ENCODE measurements around the gene FTL. TPM values are rescaled to one million over a fixed set of nuclear protein-coding genes. Genes with fewer than 3 reads are reported as not detected.
"Not testable (repeated sequence)": the region's sequence is repeated elsewhere in the genome, so short reads cannot be mapped to it uniquely, and the experiment has no call there.

FTL gene
- total RNA-seq, 4 donors from 2014 or later = 472 to 2,968 (median 1,570) TPM

- Histone ChIP-seq H3K4me1 (no peaks in the 10 kb centered on the region), H3K27me3 (no peaks in the 10 kb centered on the region), H3K4me3 (no peak overlapping the region), H3K27ac (no peak overlapping the region), H3K36me3 (no peaks in the 10 kb centered on the region), H3K9me3 (no peaks in the 10 kb centered on the region)
- intact Hi-C loops (cut with DNase I; ENCODE audit: low total_unique reads) = no loop called here
- peak; percentile 37 to 69 for DNase-seq
- TF ChIP-seq CTCF (IDR thresholded peaks at IDR 0.05) (no peak), POLR2A (IDR thresholded peaks at IDR 0.05) (no peak)
Observed at GRCh38 chr19:48926909-48927308, 38.2 kb upstream of the FTL start.

DNA sequence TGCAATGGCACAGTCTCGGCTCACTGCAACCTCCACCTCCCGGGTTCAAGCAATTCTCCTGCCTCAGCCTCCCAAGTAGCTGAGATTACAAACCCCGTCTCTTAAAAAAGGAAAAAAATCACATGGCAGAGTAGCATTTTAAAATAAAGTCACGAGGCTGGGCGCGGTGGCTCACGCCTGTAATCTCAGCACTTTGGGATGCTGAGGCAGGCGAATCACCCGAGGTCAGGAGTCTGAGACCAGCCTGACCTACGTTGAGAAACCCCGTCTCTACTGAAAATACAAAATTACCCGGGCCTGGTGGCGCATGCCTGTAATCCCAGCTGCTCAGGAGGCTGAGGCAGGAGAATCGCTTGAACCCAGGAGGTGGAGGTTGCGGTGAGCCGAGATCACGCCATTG lies 37.4 kb upstream of the FTL start:
- intact Hi-C loops (cut with DNase I; ENCODE audit: low total_unique reads); DNase-seq; H3K4me1 ChIP-seq; H3K36me3 ChIP-seq; H3K4me3 ChIP-seq; H3K9me3 ChIP-seq; H3K27ac ChIP-seq; H3K27me3 ChIP-seq: not testable (repeated sequence)

DNA sequence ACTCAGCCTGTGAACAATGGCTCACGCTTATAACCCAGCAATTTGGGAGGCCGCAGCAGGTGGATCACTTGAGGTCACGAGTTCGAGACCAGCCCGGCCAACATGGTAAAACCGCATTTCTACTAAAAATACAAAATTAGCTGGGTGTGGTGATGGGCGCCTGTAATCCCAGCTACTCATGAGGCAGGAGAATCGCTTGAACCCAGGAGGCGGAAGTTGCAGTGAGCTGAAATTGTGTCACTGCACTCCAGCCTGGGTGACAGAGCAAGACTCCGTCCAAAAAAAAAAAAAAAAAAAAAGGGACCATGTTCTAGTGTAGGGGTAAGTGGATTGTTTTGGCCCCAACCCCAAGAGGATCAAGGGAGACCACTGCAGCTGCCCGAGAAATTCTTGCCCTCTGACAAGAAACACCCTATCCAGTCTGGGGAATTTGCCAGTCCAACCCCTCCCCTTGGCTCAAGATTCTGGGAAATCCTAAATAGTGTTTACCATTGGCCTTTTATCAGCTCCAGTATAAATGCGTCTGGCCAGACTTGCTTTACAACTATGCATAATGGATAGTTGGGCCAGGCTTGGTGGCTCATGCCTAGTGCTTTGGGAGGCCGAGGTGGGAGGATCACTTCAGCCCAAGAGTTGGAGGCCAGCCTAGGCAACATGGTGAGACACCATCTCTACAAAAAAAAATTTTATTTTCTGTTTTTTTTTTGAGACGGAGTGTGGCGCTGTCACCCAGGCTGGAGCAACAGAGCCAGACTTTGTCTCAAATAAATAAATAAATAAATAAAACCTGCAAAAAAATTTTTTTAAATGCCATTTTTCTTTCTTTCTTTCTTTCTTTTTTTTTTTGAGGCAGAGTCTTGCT lies 36.7 kb upstream of the FTL start:
- intact Hi-C loops (cut with DNase I; ENCODE audit: low total_unique reads) = no loop called here

GRCh38 chr19:48933382-48933932 lies 31.7 kb upstream of the FTL start, which contains the start of gene DHDH:
Gene DHDH, plus strand, starts transcription at chr19:48933699. Its CDS starts 23 bp downstream, at chr19:48933722.
- intact Hi-C loops (cut with DNase I; ENCODE audit: low total_unique reads) = no loop called here
- Histone ChIP-seq H3K9me3 (no peaks in the 10 kb centered on the region), H3K27me3 (no peaks in the 10 kb centered on the region), H3K36me3 (no peaks in the 10 kb centered on the region), H3K27ac (no peak within 1 kb of the TSS), H3K4me1 (no peaks in the 10 kb centered on the region), H3K4me3 (peak within 1 kb of the TSS; percentile 26 to 34)
- peak in 1 of 2 donors; percentile 33 for TF ChIP-seq POLR2A (IDR thresholded peaks at IDR 0.05)
- TF ChIP-seq CTCF (IDR thresholded peaks at IDR 0.05) = no peak
- peak; percentile 64 to 71 for DNase-seq

More for the DNA sequence above, 36.7 kb upstream of the FTL start:
- no peaks in the 10 kb centered on the region for H3K4me1 ChIP-seq
- H3K9me3 ChIP-seq = no peaks in the 10 kb centered on the region
- no peak overlapping the region for H3K27ac ChIP-seq
- TF ChIP-seq POLR2A (IDR thresholded peaks at IDR 0.05) = no peak
- TF ChIP-seq CTCF (IDR thresholded peaks at IDR 0.05) = no peak
- no peak for DNase-seq
- H3K36me3 ChIP-seq = no peaks in the 10 kb centered on the region
- H3K27me3 ChIP-seq = no peaks in the 10 kb centered on the region
- H3K4me3 ChIP-seq = no peak overlapping the region

DNA sequence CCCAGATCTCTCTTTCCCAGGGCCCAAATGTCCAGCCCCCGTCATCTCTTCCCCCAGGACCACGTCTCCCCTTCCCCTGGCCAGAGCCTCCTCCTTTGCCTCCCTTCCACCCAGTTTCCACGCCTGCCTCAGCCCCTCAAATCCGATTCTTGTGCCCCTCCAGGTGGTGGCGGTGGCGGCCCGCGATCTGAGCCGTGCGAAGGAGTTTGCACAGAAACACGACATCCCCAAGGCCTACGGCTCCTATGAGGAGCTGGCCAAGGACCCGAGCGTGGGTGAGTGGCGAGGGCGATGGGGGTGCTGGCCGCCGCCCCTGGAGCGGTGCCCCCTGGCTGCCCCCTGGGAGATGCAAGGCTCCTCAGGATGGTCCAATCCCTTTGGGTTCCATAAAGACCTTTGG lies 30.3 kb upstream of the FTL start:
- no peaks in the 10 kb centered on the region for H3K4me1 ChIP-seq
- H3K36me3 ChIP-seq = no peaks in the 10 kb centered on the region
- no peak overlapping the region for H3K27ac ChIP-seq
- no peak for DNase-seq
- intact Hi-C loops (cut with DNase I; ENCODE audit: low total_unique reads) = no loop called here
- TF ChIP-seq CTCF (IDR thresholded peaks at IDR 0.05) (no peak), POLR2A (IDR thresholded peaks at IDR 0.05) (no peak)
- H3K9me3 ChIP-seq = no peaks in the 10 kb centered on the region
- H3K4me3 ChIP-seq = no peak overlapping the region
- no peaks in the 10 kb centered on the region for H3K27me3 ChIP-seq

Measured in uterus (tissue), 4 donors.